A549 (cell line): ENCODE results near the gene ZNF185. TPM values are rescaled to one million over a fixed set of nuclear protein-coding genes. Genes with fewer than 3 reads are reported as not detected.
"Not testable (repeated sequence)": the region's sequence is repeated elsewhere in the genome, so short reads cannot be mapped to it uniquely, and the experiment has no call there.

Experiments
- ATAC-seq, 2 experiments: fragments of 200-7000 bp in 1 of 2; fragments of >200 bp in 1 of 2; cut with Nextera tagmentation in 1 of 2; cut with Tn5 transposase in 1 of 2; 3 replicates each; pipeline versions ENCODE4 v1.8.0 to v1.9.1; 2018 to 2020; ENCODE audit warnings: mild to moderate bottlenecking in 1 of 2, moderate library complexity in 1 of 2
- CTCF ChIA-PET: fragments of 300-600 bp; sonication (Branson Sonifier 250); formaldehyde crosslinking; extraction: SDS; loops from one replicate; lab custom pipeline; 2021; ENCODE audit warnings: antibody characterized with exemption, inconsistent platforms; lab: Yijun Ruan, JAX
- POLR2A ChIA-PET: fragments of 350-600 bp; formaldehyde crosslinking; extraction: SDS; loops from one replicate; lab custom pipeline; 2021; ENCODE audit warnings: antibody characterized with exemption, inconsistent platforms; lab: Yijun Ruan, JAX
- DNase-seq, 2 experiments: peaks; one replicate each; pipeline versions ENCODE4 v3.0.0 to v3.0.0-alpha.2; 2011 to 2016; ENCODE audit warnings: low read depth in 1 of 2, low spot score in 1 of 2
- FAIRE-seq: peaks from 2 replicates; lab custom pipeline; 2011; peaks lifted over from hg19 to GRCh38; lab: Jason Lieb, UNC
- H3K27ac ChIP-seq, 2 experiments: fragments of >200 bp; sonication (Bioruptor Twin); formaldehyde crosslinking; 3 replicates each; pipeline ENCODE4 v1.5.1; 2016 to 2017
- H3K4me1 ChIP-seq: fragments of >200 bp; sonication (Bioruptor Twin); formaldehyde crosslinking; 3 replicates; pipeline ENCODE4 v1.6.1; 2016
- H3K4me2 ChIP-seq: fragments of >200 bp; sonication (Bioruptor Twin); formaldehyde crosslinking; 3 replicates; pipeline ENCODE4 v1.6.1; 2016
- H3K4me3 ChIP-seq: fragments of >200 bp; sonication (Bioruptor Twin); formaldehyde crosslinking; 3 replicates; pipeline ENCODE4 v1.5.1; 2016
- H3K9me3 ChIP-seq: fragments of >200 bp; sonication (Bioruptor Twin); formaldehyde crosslinking; 3 replicates; pipeline ENCODE4 v1.6.1; 2016
- BHLHE40 ChIP-seq: IDR thresholded peaks from 2 replicates; pipeline ENCODE4 v1.6.1; 2012; ENCODE audit warnings: low read depth, low read length, inconsistent platforms
- CBX8 ChIP-seq: fragments of 200-600 bp; sonication (generic); IDR thresholded peaks from 2 replicates; pipeline ENCODE4 v1.6.1; 2016
- CHD4 ChIP-seq: fragments of 200-600 bp; sonication (generic); IDR thresholded peaks from 2 replicates; pipeline ENCODE4 v1.6.1; 2016; ENCODE audit warnings: antibody characterized with exemption, mild to moderate bottlenecking, borderline replicate concordance
- EHMT2 ChIP-seq: fragments of 200-600 bp; sonication (generic); IDR thresholded peaks from 2 replicates; pipeline ENCODE4 v1.6.1; 2016; ENCODE audit warnings: antibody characterized with exemption, low read depth, mild to moderate bottlenecking, moderate library complexity
- FOXS1 ChIP-seq: fragments of 250-450 bp; sonication (Bioruptor Pico); IDR thresholded peaks from 2 replicates; pipeline ENCODE4 v1.5.0; 2020; ENCODE audit warnings: mild to moderate bottlenecking, moderate library complexity
- GATA3 ChIP-seq: IDR thresholded peaks from 2 replicates; pipeline ENCODE4 v1.6.1; 2012; ENCODE audit warnings: borderline replicate concordance
- HES2 ChIP-seq: fragments of >200 bp; sonication (Bioruptor Twin); formaldehyde crosslinking; IDR thresholded peaks from 2 replicates; pipeline ENCODE4 v1.6.1; 2016
- HOXA7 ChIP-seq: fragments of 250-450 bp; sonication (Bioruptor Pico); IDR thresholded peaks from 2 replicates; pipeline ENCODE4 v1.5.0; 2020; ENCODE audit warnings: mild to moderate bottlenecking, moderate library complexity
- HOXB13 ChIP-seq: fragments of 250-450 bp; sonication (Bioruptor Pico); IDR thresholded peaks from 2 replicates; pipeline ENCODE4 v1.5.0; 2020; ENCODE audit warnings: low read depth, mild to moderate bottlenecking, moderate library complexity
- HOXB5 ChIP-seq: fragments of 250-450 bp; sonication (Bioruptor Pico); IDR thresholded peaks from 2 replicates; pipeline ENCODE4 v1.5.0; 2020; ENCODE audit warnings: mild to moderate bottlenecking, moderate library complexity
- MAFK ChIP-seq: fragments of 450-650 bp; IDR thresholded peaks from 2 replicates; pipeline ENCODE4 v1.6.1; 2014; ENCODE audit not compliant: partially characterized antibody
- MYC ChIP-seq: IDR thresholded peaks from 2 replicates; pipeline ENCODE4 v1.6.1; 2012; ENCODE audit warnings: mild to moderate bottlenecking, inconsistent platforms, low read length, improper control_type of control experiment, borderline replicate concordance
- NPAS2 ChIP-seq: fragments of 250-450 bp; sonication (Bioruptor Pico); IDR thresholded peaks from 2 replicates; pipeline ENCODE4 v1.8.0; 2022; ENCODE audit warnings: mild to moderate bottlenecking, moderate library complexity, borderline replicate concordance
- NR3C1 ChIP-seq: fragments of >200 bp; sonication (Bioruptor Twin); formaldehyde crosslinking; IDR thresholded peaks from 3 replicates; pipeline ENCODE4 v1.6.1; 2017
- PBX3 ChIP-seq: IDR thresholded peaks from 2 replicates; pipeline ENCODE4 v1.6.1; 2012
- POLR2AphosphoS2 ChIP-seq: conservative IDR thresholded peaks from 2 replicates; pipeline ENCODE4 v1.6.1; 2012; ENCODE audit warnings: low read length, improper control_type of control experiment, inconsistent platforms
- RAD21 ChIP-seq, 2 experiments: fragments of >200 bp in 1 of 2; sonication (Bioruptor Twin) in 1 of 2; formaldehyde crosslinking in 1 of 2; IDR thresholded peaks in 1 of 2; conservative IDR thresholded peaks in 1 of 2; 2 replicates in 1 of 2; 3 replicates in 1 of 2; pipeline ENCODE4 v1.6.1; 2012 to 2018; ENCODE audit warnings: inconsistent platforms in 1 of 2
- RARB ChIP-seq: fragments of 250-450 bp; sonication (Bioruptor Pico); IDR thresholded peaks from 2 replicates; pipeline ENCODE4 v1.8.0; 2021; ENCODE audit warnings: mild to moderate bottlenecking, moderate library complexity
- REST ChIP-seq: fragments of 200-600 bp; sonication (generic); IDR thresholded peaks from 2 replicates; pipeline ENCODE4 v1.6.1; 2016; ENCODE audit warnings: antibody characterized with exemption, mild to moderate bottlenecking, moderate library complexity
- RFX5 ChIP-seq: fragments of 450-650 bp; IDR thresholded peaks from 2 replicates; pipeline ENCODE4 v1.7.1; 2014; ENCODE audit warnings: antibody characterized with exemption, mild to moderate bottlenecking, moderate library complexity
- SMC3 ChIP-seq: fragments of >200 bp; sonication (Bioruptor Twin); formaldehyde crosslinking; IDR thresholded peaks from 3 replicates; pipeline ENCODE4 v1.6.1; 2018; ENCODE audit warnings: inconsistent platforms
- SREBF2 ChIP-seq: fragments of 450-650 bp; IDR thresholded peaks from 2 replicates; pipeline ENCODE4 v1.6.1; 2014; ENCODE audit warnings: mild to moderate bottlenecking, moderate library complexity
- TFCP2L1 ChIP-seq: fragments of 250-450 bp; sonication (Bioruptor Pico); IDR thresholded peaks from 2 replicates; pipeline ENCODE4 v1.5.0; 2021; ENCODE audit warnings: mild to moderate bottlenecking
- WGBS: methylation state at CpG from one replicate; pipeline ENCODE4 v1.1.6; 2017; ENCODE audit errors: missing lambda C conversion rate; 5-methylcytosine and 5-hydroxymethylcytosine counted together
- polyA plus RNA-seq, 4 experiments: library from polyadenylated mRNA; depleted of rRNA in 3 of 4; stranded (reverse); fragments of >200 nt; fragmentation: RNase III in 1 of 4; extraction: RNeasy Plus Mini Kit Qiagen cat#74134 plus additional on column Dnase treatment in 1 of 4; gene quantifications; 2 replicates in 3 of 4; 3 replicates in 1 of 4; pipeline ENCODE4 v1.2.3, GENCODE V29; 2011 to 2017

Gene ZNF185
- polyA plus RNA-seq, 2 of the 4 experiments (the other 2 are of a cell fraction), result 5.0 to 11.2 TPM

- ChIA-PET POLR2A (no interaction called here), CTCF (no interaction called here)
- no peak for ATAC-seq
- no peak for FAIRE-seq
- Histone ChIP-seq H3K4me1 (peaks cover 5% of the 10 kb centered on the region; the same call in 2 of the 3 replicates), H3K4me3 (no peak overlapping the region), H3K27ac (no peak overlapping the region), H3K4me2 (no peak overlapping the region), H3K9me3 (no peaks in the 10 kb centered on the region)
- no peak for DNase-seq
- no peak for TF ChIP-seq SMC3
- TF ChIP-seq POLR2AphosphoS2, result no peak
- no peak for TF ChIP-seq CHD4
- TF ChIP-seq RAD21 (conservative IDR thresholded peaks at IDR 0.05 in 1 of 2, IDR thresholded peaks at IDR 0.05 in 1 of 2), result no peak
- TF ChIP-seq EHMT2, result no peak
- TF ChIP-seq HES2, result no peak
- WGBS, result 94% methylated on average over 8 of the region's 14 CpGs
Measured at GRCh38 chrX:152908486-152908885, 10.6 kb downstream of the ZNF185 start.

- H3K4me2 ChIP-seq, POLR2A ChIA-PET, H3K4me3 ChIP-seq, H3K27ac ChIP-seq, H3K9me3 ChIP-seq, FAIRE-seq, ATAC-seq, DNase-seq, H3K4me1 ChIP-seq: not testable (repeated sequence)
- 90% methylated on average over 7 of the region's 7 CpGs for WGBS
- CTCF ChIA-PET, result interaction anchor here (0.7 kb wide), 1 partner anchor 1154 kb away, joined by 3 read pairs; no protein-coding TSS in a partner anchor
Measured at GRCh38 chrX:152910018-152910417, 12.2 kb downstream of the ZNF185 start.

- no peak overlapping the region for H3K4me3 ChIP-seq
- H3K27ac ChIP-seq, result no peak overlapping the region
- ATAC-seq, result 0 out of 6 replicates have a peak, but pooled peaks of 1 of the 2 experiments have one; percentile 23
- FAIRE-seq, result no peak
- WGBS, result 65% methylated on average over 3 of the region's 4 CpGs
- ChIA-PET POLR2A (no interaction called here), CTCF (interaction anchor here (0.7 to 5.8 kb wide), 2 partner anchors 14 to 30 kb away, joined by 3 to 30 read pairs; no protein-coding TSS in a partner anchor)
- no peak for DNase-seq
- TF ChIP-seq MAFK (no peak), NR3C1 (no peak), FOXS1 (CRISPR knock-in tag) (no peak), HOXB5 (CRISPR knock-in tag) (no peak), RFX5 (no peak), PBX3 (no peak)
- no peaks in the 10 kb centered on the region for H3K9me3 ChIP-seq
- peaks cover 9% of the 10 kb centered on the region; the same call in 2 of the 3 replicates for H3K4me1 ChIP-seq
- no peak overlapping the region for H3K4me2 ChIP-seq
Measured at GRCh38 chrX:152912106-152912505, 14.2 kb downstream of the ZNF185 start.

- no peak for FAIRE-seq
- DNase-seq, result no peak
- WGBS, result 91% methylated on average over 1 of the region's 7 CpGs
- ChIA-PET CTCF (interaction anchor here (0.7 to 5.8 kb wide), 4 partner anchors 11 to 1407 kb away, joined by 3 to 30 read pairs (median 3); no protein-coding TSS in a partner anchor), POLR2A (no interaction called here)
- Histone ChIP-seq H3K4me1 (peaks cover 9% of the 10 kb centered on the region; the same call in 2 of the 3 replicates), H3K4me2 (no peak overlapping the region), H3K27ac (no peak overlapping the region), H3K9me3 (no peaks in the 10 kb centered on the region)
- ATAC-seq, result no peak
- TF ChIP-seq MAFK (no peak), MYC (no peak), HOXB13 (no peak), BHLHE40 (no peak), CHD4 (no peak), RAD21 (conservative IDR thresholded peaks at IDR 0.05 in 1 of 2, IDR thresholded peaks at IDR 0.05 in 1 of 2) (no peak), NPAS2 (CRISPR knock-in tag) (no peak), TFCP2L1 (CRISPR knock-in tag) (no peak), SREBF2 (no peak), RARB (CRISPR knock-in tag) (no peak), GATA3 (no peak), HOXA7 (CRISPR knock-in tag) (no peak), CBX8 (no peak), REST (no peak)
- TF ChIP-seq, all 56 proteins: peak for 0
- H3K4me3 ChIP-seq, result no peak overlapping the region
Measured at GRCh38 chrX:152912641-152913040, 14.8 kb downstream of the ZNF185 start.
